Thyroid gland (tissue), 4 donors: ENCODE data around the gene OR8B12.

ENCODE experiments used
- POLR2A ChIP-seq, 2 donors: fragments of 450-650 bp; IDR thresholded peaks; one replicate each; pipeline ENCODE4 v1.6.1; 2017; ENCODE audit warnings: antibody characterized with exemption in 2 of 2, mild to moderate bottlenecking in 2 of 2, moderate library complexity in 1 of 2
- TF ChIP-seq, protein P1 (sequence below), 6 experiments: fragments of 200-600 bp in 3 of 6; fragments of 450-650 bp in 3 of 6; sonication (generic) in 3 of 6; IDR thresholded peaks; one replicate each; pipeline ENCODE4 v1.5.1; 2016 to 2019; ENCODE audit warnings: antibody characterized with exemption in 6 of 6, mild to moderate bottlenecking in 2 of 6, inconsistent platforms in 1 of 6, moderate library complexity in 1 of 6

DNA sequence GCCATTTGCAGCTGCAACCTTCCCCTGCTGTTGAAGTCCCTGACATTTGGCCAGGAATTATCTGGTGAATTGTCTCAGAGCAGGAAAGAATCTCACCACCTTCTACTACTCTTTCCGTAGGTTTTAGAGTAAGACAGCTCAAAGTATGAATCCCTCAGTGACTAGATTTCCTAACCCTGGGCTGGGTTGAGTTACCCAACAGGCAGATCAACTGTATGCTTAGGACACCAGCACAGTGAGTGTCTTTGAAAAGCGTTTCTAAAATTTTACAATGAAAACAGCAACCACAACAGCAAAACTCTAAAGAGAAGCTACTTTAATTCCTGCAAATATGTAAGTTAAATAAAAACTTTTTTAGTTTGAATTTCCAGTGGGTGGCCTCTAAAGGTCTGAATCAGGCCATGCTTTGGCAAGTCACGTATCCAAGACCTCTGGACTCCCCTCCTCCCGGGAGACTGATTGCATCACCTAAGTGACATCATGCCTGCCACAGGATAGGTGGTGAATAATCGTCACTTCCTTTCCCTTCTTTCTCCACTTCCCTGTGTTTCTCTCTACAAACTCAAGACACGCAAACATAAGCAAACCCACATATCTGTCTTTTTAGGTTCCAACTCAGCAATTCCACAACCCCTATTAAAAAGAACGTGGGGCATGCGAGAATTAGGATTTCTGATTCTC, 7.8 kb downstream of the OR8B12 start:
- no peak for TF ChIP-seq POLR2A (IDR thresholded peaks at IDR 0.05)
- TF ChIP-seq, protein P1, sequence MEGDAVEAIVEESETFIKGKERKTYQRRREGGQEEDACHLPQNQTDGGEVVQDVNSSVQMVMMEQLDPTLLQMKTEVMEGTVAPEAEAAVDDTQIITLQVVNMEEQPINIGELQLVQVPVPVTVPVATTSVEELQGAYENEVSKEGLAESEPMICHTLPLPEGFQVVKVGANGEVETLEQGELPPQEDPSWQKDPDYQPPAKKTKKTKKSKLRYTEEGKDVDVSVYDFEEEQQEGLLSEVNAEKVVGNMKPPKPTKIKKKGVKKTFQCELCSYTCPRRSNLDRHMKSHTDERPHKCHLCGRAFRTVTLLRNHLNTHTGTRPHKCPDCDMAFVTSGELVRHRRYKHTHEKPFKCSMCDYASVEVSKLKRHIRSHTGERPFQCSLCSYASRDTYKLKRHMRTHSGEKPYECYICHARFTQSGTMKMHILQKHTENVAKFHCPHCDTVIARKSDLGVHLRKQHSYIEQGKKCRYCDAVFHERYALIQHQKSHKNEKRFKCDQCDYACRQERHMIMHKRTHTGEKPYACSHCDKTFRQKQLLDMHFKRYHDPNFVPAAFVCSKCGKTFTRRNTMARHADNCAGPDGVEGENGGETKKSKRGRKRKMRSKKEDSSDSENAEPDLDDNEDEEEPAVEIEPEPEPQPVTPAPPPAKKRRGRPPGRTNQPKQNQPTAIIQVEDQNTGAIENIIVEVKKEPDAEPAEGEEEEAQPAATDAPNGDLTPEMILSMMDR (IDR thresholded peaks at IDR 0.05): no peak
